ENCODE results near the gene ARHGEF16. TPM values are rescaled to one million over a fixed set of nuclear protein-coding genes. Genes with fewer than 3 reads are reported as not detected.
A peak's percentile ranks its signal among the peaks of the same experiment; 100 is the strongest.

ARHGEF16 gene
- total RNA-seq, 1 donor from 2014 or later = 5.4 TPM

DNA sequence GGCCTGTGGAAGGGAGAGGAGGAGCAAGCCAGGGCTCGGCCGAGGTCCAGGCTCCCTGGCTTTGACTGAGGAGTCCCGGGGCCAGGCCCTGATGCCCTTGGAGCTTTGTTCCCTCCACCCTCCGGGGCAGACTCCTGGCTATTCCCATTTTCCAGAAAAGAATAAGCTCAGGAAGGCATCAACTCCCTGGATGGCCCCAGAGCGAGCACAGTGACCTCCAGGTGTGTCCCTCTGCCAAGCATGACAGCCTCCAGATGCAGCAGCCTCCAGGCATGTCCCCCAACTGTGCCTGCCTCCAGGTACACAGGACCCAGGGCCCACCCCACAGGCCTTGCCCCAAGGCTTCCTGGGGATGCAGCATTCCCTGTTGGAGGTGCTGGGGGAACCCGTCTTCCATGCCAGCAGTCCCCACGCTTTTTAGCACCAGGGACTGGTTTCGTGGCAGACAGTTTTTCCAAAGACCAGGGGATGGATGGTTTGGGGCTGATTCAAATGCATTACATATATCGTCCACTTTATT, 15.7 kb upstream of the ARHGEF16 start:
- no peak for DNase-seq

DNA sequence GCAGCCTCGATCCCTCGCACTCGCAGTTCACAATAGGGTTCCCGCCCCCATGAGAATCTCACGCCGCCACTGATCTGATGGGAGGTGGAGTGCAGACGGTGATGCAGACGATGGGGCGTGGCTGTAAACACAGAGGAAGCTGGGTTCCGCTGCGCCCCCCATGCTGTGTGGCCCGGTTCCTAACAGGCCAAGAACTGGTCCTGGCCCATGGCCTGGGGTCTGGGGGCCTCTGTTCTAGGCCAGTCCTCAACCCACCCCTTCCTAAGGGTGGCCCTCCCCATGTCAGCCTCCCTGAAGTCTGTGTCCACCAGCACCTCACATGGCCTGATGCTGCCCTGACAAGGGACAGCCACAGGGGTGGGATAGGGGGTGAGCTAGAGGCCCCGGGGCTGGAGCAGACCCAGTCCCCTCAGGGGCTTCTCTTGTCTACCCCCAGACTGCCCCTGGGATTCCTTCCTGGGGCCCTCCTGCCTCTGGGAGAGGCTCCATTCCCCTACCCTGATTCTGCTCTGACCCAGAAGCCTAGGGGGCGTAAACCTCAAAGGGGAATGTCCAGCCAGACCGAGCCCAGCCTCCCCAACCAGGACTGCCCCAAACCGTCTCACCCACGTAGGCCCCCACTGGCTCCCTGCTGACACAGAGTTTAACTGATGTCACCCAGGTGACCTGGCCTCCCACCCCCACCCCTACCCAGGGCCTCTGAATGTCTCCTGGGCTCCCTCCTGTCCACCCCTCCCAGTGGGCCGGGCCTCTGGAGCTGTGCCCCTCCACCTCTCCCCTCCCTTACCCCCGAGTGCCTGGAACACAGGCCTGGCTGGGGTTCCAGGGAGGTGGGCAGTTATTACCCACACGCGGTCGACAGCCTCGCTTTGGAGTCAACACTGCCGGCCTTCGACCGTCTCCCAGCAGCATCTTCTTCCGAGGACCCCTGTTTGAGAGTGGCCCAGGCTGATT, 14.8 kb upstream of the ARHGEF16 start:
- no peak for DNase-seq

DNA sequence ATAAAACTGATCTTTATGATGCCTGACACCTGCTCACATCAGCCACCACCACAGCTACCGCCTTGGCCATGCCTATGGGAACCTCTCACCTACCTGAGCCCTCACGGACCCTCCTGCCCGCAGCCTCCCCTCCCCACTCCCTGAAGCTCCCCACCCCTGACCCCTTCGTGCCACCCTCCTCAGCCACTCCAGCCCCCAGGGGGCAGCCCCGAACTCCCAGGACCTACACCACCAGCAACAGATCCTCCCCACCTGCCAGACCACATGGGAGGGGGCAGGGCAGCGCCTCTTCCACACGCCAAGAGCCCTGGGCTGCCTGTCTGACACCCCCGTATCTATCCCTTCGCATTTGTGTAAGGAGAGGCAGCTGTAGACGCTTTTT, 14.2 kb upstream of the ARHGEF16 start:
- no peak for DNase-seq

DNA sequence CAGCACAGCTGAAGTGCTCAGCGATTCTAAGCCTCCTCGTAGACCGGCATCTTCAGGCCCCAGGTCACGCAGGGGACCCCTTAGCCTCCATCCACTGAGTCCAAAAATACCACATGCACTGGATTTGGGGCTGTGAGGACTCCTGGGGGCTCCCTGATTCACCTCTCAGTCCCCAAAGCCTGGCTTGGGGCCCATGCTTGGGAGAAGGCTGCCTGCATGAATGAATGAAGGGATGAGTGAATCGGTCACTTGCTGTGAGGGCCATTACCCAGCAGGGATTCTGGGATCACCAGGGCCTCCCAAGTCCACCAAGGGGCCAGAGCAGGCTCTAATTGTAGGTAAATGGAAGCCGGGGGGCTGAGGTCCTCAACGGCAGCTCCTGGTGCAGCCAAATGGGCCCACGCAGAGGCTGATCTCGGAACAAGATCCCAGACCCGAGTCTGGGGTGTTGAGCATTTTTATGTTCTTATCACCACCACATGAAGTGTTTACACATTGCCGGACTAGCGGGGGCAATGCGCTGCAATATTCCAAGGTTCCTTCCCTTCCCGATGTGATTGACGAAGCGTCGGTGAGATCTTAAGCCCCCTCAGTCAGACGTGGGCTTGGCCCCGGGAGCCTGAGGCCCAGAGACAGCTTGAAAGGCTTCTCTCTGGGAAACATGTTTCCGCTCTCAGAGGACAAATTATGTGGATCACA, 13.6 kb upstream of the ARHGEF16 start:
- DNase-seq = no peak

DNA sequence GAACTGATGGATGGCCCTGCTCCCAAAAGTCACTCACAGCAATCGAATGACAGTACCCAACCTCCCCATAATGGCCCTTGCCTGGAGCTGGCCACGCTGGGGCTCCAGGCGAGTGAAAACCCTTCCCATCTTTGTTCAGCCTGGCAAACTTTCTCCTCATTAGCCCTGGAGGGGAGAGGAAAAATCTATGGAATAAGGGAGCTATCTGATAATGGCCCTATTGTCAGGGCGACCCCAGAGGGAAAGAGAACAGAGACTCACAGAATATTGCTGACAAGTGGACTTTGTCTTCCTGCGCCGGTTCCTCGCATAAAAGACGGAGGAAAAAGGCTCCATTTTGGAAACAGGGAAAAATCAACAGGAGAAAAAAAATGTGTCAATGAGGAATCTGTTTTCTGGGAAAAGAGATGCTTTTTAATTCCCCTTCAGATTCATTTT, 13.0 kb upstream of the ARHGEF16 start:
- peak; percentile 16 for DNase-seq

DNA sequence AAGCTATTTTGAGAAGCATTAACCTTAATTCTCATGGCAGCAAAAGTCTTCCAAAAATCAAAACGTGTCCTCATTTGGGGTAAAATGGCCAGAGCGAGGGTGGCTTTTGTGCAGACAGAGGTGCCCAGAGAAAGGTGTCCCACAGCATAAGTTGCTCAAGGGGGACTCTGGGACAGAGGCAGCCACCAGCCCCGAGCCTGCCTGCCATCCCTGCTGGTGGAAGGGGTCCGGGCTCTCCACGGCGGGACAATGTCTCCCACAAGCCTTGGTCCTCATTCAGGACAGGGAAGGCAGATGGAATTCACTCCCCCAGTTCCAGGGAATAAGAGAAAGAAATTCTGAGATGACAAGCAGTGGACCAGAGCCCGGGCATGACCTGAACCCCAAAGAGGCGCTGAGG, 12.6 kb upstream of the ARHGEF16 start:
- DNase-seq = no peak

DNA sequence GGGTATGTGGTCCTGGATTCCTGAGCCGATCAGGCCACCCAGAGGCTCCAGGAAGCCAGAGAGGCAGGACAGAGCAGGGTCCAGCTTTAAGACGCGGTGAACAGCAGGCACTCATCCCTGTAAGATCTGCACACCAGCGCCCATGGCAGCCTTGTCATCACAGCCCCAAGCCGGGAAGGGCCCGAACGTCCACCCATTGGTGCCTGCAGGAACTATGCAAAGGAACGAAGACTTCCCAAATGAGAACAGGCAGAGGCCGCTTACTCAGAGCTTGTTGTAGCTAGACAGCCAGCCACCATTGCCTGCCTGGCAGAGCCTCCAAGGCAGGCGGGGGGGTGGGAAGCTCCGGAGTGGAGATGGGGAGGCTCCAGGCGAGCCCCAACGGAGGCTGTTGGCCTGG, 12.1 kb upstream of the ARHGEF16 start:
- DNase-seq = no peak

DNA sequence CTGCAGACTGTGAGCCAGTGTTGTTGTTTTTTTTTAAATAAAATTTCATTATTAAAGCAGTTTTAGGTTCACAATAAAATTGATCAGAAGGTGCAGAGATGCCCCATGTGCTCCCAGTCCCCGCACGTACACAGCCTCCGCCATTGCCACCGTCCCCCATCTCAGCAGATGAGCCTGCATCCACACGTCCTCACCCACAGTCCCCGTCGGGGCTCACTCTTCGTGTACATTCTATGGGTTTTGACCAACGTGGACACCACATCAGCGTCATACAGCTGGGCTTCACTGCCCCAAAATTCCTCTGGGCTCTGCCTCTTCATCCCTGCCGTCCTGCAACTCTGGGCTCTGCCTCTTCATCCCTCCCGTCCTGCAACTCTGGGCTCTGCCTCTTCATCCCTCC, 11.6 kb upstream of the ARHGEF16 start:
- no peak for DNase-seq

DNA sequence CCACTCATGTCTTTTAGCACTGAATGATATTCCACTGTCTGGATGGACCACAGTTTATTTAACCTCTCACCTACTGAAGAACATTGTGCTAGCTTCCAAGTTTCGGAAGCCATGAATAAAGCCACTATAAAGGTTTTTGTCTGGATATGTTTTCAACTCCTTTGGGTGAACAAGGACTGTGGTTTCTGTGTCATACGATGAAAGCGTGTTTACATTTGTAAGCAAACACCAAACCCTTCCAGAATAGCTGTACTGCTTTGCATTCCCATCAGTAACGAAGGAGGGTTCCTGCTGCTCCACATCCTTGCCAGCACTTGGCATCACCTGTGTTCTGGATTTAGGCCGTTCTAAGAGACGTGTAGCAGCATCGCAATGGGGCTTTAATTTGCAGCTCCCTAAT, 10.7 kb upstream of the ARHGEF16 start:
- DNase-seq = no peak

DNA sequence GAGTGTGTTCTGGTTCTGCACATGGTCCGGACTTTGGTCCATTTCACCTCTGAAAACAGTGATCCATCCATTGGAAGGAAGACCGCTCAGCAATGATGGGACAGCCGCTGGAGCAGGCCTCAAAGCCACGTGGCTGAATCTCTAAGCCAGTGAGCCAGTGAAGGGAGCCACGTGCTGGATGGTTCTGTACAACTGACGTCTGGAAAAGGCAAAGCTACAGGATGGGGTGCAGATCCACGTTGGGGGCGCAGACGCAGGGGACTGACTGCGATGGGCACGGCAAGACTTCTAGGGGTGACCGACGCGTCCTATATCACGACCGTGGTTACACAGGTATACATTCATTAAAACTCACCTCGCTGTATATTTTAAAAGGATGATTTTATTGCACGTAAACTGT, 10.2 kb upstream of the ARHGEF16 start:
- DNase-seq = no peak

DNA sequence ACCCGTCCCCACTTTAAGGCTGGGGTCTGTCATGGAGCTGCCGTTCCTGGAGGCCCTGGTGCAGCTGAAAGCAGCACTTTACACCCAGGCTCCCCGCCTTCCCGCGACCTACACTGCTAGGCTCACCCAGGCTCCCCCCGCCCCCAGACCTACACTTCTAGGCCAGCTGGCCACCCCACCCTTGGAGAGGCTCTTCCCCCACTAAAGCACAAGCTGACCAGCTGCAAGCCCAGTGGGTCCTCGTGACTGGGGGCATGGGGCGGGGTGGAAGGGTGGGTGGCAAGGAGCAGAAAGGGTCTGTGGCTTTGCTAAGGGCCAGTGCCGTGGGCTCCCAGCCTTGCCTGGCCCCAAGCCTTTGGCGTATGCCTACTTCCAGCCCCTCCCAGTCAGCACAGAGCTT, 9.7 kb upstream of the ARHGEF16 start:
- no peak for DNase-seq

DNA sequence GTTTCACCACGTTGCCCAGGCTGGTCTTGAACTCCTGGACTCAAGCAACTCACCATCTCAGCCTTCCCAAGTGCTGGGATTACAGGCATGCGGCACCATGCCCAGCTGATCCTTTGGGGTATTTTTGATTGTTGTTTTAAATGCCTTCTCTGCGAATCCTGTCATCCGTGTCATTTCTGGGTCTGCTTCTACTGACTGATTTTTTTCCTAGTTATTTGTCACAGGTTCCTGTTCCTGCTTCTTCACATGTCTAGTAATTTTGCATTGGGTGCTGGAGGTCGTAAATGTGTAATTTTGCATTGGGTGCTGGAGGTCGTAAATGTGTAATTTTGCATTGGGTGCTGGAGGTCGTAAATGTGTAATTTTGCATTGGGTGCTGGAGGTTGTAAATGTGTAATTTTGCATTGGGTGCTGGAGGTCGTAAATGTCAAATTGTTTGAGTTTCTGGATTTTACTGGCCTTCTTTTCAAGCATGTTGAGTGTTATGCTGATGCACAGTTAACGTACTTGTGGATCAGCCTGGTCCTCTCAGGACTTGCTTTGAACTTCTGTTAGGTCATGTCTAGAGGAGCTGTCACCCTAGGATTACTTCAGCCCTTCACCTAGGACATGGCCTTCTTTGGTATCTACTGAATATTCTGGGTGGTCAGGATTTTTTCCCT, 4.1 kb upstream of the ARHGEF16 start:
- DNase-seq = no peak

DNA sequence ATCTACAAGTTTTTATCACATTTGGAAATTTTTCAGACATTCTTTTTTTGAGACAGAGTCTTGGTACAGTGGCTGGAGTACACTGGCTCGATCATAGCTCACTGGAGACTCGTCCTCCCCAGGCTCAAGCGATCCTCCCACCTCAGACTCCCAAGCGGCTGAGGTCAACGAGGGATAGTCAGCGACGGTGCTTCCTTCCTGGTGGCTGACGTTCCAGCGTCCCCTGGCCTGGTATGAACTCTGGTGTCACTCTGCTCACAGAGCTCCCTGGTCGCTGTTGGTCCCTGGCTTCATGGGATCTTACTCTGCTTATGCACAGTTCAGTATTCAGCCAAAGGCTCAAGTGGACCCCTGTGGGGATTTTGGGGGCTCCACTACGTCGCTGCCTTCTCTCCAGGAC, 3.5 kb upstream of the ARHGEF16 start:
- DNase-seq = no peak

DNA sequence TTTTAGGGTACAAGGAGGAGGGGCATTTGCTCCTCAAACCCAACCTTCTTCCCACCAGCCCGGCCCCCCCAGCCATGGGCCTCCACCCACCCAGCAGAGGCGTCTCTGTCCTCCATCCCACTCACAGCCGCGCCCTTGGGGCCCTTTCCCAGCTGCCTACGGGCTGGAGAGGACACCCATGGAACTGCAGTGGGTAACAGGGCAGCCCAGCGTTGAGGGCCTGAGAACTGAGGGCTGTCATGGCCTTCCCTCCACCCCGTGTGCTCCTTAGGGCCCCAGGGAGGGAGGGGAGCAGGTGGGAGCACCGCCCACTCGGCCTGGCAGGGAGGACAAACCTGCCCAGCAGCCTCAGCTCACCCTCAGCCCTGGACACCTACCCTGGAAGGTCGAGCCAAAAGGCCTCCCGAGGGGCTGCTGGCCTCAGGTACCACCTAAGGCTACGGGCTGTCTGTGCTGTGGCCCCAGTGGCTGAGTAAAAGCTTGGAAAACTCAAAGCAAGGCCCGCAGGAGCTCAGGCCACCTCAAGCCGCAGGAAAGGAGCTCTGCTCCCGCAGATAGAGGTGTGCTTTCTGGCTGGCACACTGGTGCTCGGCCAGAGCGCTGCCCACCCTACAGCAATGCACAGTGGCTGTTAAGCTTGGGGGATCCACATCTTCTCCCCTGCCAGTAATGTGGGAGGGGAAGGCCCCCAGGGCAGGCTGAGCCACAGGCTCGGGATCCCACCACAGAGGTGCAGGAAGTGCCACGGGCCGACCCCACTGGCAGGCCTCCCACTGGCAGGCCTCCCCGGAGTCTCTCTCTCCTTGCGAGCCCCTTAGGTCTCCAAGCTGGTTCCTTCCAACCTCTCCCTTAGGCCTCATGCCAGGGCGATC, 2.2 kb upstream of the ARHGEF16 start:
- DNase-seq = no peak

DNA sequence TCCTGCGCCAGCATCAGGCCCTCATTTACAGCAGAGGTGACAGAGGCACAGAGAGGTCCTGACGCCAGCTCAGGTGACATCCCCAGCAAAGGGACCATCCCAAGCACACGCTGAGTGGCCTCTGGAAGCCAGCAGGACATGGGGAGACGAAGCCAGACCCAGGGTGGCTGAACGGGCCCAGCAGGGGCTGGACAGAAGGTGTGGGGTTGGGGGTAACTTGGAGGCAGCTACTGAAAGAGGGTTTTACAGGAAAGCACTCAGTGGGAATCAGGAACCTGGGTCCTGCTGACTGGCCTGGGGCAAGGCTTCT, 1.6 kb upstream of the ARHGEF16 start:
- DNase-seq = no peak

DNA sequence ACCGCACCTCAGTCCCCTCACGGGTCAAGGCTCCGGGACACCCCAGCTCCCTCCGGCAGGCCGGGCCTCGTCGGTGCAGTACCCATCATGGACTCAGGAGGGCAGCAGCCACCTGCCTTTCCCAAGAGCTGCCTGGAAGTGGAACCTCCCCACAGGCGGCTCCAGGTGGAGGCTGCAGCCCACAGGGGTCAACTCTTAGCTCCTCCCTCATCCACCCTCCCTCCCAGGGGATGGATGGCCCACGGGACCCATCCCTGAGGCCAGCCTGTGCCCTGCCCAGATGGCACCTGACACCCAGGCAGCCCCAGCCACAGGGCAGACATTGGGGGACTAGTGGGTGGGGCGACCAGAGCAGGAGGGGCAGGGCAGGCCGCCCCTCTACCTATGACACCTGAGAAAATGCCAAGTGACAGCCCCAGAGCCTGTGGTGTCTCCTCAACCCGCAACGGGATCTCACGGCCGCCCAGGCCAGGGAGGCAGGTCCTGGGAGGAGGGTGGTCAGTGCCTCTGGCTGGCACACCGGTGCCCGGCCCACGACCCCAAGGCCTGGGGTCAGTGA, 1.2 kb upstream of the ARHGEF16 start:
- peak; percentile 37 for DNase-seq

DNA sequence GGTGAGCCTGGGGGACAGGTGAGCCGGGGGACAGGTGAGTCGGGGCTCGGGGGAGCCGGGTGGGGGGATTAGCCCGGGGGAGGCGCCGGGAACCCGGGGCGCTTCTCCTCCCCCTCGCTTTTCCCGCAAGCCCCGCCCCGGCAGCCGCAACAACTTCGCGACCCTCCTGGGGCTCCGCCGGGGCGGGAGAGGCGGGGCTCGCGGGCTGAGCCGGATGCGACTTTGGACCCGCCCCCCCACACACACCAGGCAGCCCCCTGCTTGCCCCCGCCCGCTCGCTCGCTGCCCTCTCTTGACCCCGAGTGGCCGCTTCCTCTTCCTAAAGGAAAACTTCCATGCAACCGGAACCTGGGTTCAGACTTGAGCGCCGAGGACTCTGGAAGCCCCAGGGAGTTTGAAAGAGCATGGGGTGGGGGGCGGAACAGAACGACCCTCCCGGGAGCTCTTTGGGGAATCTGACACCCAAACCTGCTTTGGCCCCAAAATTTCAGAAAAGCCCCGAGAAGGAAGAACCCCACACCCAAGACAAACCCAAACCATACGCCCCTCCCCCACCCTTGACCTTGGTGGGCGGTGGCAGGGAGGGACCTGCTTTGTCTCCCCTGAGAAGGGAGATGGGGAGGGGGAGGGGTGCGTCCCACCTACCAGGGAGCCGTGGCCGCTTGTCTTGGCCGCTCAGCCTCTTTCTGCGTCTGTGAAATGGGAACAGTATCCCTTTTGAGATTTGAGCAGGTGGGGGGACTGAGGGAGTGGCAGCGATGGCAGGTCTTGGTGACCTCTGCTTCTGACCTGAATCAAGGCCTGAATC, 550 bp downstream of the ARHGEF16 start:
- no peak for DNase-seq

DNA sequence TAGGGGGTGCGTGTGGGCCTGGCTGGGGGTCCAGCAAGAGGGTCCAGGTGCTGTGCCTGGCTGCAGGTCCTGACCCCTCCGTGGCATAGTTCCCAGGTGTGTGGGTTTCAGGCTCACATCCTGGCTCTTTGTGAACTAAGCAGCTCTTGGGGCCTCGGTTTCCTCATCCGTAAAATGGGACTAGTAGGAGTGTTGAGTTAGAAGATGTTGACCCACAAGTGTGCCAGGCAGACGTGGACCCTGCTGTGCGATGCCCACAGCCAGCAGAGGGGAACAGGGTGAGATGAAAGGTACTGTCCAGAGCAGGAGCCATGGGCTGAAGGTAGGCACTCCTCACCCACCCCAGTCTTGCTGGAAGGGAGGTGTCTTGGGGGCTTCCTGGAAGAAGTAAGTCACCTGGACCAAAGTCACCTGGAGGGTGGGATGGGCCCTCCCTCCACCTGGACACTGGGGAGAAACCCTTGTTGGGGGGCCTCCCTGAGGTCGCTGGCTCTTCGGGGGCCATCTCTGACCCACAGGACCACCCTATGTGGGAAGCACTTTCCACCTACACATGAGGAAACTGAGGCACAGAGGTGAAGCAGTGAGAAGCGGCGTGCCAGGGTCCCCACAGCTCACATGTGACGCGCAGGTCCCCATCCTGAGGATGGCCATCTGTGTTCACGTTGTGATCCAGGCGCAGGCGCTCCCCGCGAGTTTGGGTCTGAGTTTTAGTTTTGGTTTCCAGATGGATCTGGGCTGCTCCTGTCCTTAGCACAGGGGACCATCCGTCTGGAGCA, 1.4 kb downstream of the ARHGEF16 start:
- no peak for DNase-seq

DNA sequence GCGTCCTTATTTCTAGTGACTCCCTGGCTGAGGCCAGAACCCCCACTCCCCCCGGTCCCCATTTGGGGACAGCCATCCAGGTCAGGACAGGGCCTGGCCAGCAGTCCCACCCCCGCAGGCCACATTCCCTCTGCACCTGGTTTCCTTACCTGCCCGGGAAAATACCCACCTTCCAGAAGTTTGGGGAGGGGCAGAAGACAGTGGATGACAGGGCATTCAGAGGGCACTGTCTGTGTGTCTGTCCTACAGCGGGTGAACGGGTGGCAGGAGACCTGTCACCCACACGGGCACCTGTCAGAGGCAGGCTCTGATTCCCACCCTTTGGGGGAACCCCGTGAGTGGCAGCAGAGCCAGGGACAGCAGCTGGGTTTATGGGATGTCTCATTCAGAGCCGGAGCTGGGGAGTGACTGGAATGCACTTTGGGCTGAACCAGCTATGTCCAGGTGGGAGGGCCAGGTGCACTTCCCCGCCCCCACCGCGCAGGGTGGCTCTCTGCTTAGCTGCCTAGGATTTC, 2.0 kb downstream of the ARHGEF16 start:
- no peak for DNase-seq
